Measurements from ENCODE around the gene ARHGAP25. TPM values are rescaled to one million over a fixed set of nuclear protein-coding genes. Genes with fewer than 3 reads are reported as not detected.

ARHGAP25 gene
- total RNA-seq, 1 donor from 2014 or later, result 4.6 TPM

DNA sequence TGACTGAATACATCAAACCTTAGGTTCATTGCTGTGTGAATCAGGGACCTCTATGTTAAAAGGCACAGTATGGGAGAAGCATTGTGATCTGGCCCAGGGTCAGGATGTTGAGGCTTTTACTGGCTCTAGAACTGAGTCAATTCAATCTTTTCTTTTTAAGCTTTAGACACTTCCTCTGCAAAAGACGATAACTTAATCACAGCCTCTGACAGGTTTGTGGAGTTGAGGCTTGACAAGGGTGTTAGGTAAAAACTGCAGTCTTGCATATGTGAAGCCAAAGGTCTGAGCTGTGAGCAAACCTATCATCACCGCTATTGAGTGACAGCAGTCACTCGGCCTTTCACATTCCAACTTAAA, 17.3 kb upstream of the ARHGAP25 start:
- H3K36me3 Mint-ChIP-seq (ENCODE audit: low read depth, unreplicated experiment), result no peaks in the 10 kb centered on the region
- no peak for DNase-seq (ENCODE audit: low spot score)
- no peak overlapping the region for H3K4me3 Mint-ChIP-seq (ENCODE audit: unreplicated experiment)
- TF ChIP-seq, protein P1, sequence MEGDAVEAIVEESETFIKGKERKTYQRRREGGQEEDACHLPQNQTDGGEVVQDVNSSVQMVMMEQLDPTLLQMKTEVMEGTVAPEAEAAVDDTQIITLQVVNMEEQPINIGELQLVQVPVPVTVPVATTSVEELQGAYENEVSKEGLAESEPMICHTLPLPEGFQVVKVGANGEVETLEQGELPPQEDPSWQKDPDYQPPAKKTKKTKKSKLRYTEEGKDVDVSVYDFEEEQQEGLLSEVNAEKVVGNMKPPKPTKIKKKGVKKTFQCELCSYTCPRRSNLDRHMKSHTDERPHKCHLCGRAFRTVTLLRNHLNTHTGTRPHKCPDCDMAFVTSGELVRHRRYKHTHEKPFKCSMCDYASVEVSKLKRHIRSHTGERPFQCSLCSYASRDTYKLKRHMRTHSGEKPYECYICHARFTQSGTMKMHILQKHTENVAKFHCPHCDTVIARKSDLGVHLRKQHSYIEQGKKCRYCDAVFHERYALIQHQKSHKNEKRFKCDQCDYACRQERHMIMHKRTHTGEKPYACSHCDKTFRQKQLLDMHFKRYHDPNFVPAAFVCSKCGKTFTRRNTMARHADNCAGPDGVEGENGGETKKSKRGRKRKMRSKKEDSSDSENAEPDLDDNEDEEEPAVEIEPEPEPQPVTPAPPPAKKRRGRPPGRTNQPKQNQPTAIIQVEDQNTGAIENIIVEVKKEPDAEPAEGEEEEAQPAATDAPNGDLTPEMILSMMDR (IDR thresholded peaks at IDR 0.05; ENCODE audit: unreplicated experiment), result no peak
- no peak overlapping the region for H3K27ac Mint-ChIP-seq (ENCODE audit: unreplicated experiment)
- H3K27me3 Mint-ChIP-seq (ENCODE audit: unreplicated experiment), result no peaks in the 10 kb centered on the region
- peaks cover 4% of the 10 kb centered on the region for H3K4me1 Mint-ChIP-seq (ENCODE audit: unreplicated experiment)
- no peaks in the 10 kb centered on the region for H3K9me3 Mint-ChIP-seq (ENCODE audit: unreplicated experiment)

DNA sequence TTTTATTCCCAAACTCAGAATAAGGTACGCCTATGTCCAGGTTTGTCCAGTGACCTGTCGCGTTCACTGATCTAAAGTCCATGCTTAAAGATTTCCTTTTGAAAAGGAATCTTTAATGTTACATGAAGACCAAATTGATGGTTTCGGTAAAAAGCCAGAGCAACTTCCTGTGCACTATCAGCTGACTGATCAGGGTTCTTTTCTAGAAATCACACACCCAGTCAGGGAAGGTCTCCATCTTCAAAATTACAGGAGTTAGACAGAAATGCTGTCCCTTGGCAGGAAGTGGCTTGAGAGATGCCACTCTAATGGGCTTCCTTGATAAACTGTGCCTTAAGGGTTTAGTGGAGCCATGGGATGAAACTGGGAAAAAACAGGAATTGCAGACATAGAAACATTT, 14.7 kb upstream of the ARHGAP25 start:
- Mint-ChIP-seq H3K9me3 (ENCODE audit: unreplicated experiment) (no peaks in the 10 kb centered on the region), H3K27me3 (ENCODE audit: unreplicated experiment) (no peaks in the 10 kb centered on the region), H3K4me3 (ENCODE audit: unreplicated experiment) (no peak overlapping the region), H3K4me1 (ENCODE audit: unreplicated experiment) (peaks cover 4% of the 10 kb centered on the region), H3K27ac (ENCODE audit: unreplicated experiment) (no peak overlapping the region), H3K36me3 (ENCODE audit: low read depth, unreplicated experiment) (no peaks in the 10 kb centered on the region)
- TF ChIP-seq, protein P1 (IDR thresholded peaks at IDR 0.05; ENCODE audit: unreplicated experiment), result no peak
- DNase-seq (ENCODE audit: low spot score), result no peak

DNA sequence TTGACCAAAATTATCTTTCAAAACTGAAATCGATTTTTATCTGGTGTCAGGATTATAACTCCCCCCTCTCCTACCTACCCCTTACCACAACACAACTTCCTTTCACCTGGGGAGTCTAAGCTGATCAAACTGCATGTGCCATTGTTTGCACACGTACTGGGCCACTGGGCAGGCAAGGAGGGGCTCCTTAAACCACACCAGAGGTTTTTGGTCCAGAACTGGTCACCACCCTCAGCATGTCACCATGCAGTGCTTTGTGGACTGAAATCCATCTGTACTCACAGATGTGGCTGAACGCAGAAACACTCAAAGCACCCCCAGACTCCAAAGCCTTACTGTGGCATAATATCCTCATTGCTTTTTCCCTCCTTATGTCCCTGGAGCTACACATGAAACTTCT, 13.9 kb upstream of the ARHGAP25 start:
- DNase-seq (ENCODE audit: low spot score), result no peak
- no peaks in the 10 kb centered on the region for H3K27me3 Mint-ChIP-seq (ENCODE audit: unreplicated experiment)
- peaks cover 4% of the 10 kb centered on the region for H3K4me1 Mint-ChIP-seq (ENCODE audit: unreplicated experiment)
- no peaks in the 10 kb centered on the region for H3K9me3 Mint-ChIP-seq (ENCODE audit: unreplicated experiment)
- TF ChIP-seq, protein P1 (IDR thresholded peaks at IDR 0.05; ENCODE audit: unreplicated experiment), result no peak
- H3K36me3 Mint-ChIP-seq (ENCODE audit: low read depth, unreplicated experiment), result no peaks in the 10 kb centered on the region
- H3K4me3 Mint-ChIP-seq (ENCODE audit: unreplicated experiment), result no peak overlapping the region
- H3K27ac Mint-ChIP-seq (ENCODE audit: unreplicated experiment), result no peak overlapping the region

DNA sequence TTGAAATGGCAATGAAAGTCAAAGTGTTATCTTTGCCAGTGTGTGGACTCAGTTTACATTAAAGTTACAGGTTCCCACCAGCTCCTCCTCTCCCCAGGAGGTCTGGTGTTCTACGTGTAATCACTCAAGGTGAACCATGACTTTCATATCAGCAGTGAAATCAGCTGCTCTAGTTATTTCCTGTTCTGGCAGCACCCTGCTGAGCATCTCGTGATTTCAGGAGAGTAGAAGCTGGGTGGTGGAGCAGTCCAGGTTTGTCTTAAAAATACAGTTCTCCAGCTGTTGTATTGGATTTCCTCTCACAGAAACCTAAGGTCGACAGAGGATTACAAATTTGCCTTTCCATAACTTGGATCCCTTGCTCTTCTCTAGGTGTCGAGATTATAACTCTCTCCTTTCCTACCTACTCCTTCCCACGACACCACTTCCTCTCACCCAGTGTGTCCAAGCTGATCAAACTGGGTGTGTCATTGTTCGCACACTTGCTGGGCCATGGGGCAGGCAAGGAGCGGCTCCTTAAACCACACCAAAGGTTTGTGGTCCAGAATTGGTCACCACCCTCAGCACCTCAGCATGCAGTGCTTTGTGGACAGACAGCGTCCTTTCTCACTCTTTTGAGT, 13.0 kb upstream of the ARHGAP25 start:
- no peaks in the 10 kb centered on the region for H3K27me3 Mint-ChIP-seq (ENCODE audit: unreplicated experiment)
- no peak for DNase-seq (ENCODE audit: low spot score)
- H3K9me3 Mint-ChIP-seq (ENCODE audit: unreplicated experiment), result no peaks in the 10 kb centered on the region
- TF ChIP-seq, protein P1 (IDR thresholded peaks at IDR 0.05; ENCODE audit: unreplicated experiment), result no peak
- H3K36me3 Mint-ChIP-seq (ENCODE audit: low read depth, unreplicated experiment), result no peaks in the 10 kb centered on the region
- H3K4me1 Mint-ChIP-seq (ENCODE audit: unreplicated experiment), result peaks cover 4% of the 10 kb centered on the region
- no peak overlapping the region for H3K4me3 Mint-ChIP-seq (ENCODE audit: unreplicated experiment)
- H3K27ac Mint-ChIP-seq (ENCODE audit: unreplicated experiment), result no peak overlapping the region

DNA sequence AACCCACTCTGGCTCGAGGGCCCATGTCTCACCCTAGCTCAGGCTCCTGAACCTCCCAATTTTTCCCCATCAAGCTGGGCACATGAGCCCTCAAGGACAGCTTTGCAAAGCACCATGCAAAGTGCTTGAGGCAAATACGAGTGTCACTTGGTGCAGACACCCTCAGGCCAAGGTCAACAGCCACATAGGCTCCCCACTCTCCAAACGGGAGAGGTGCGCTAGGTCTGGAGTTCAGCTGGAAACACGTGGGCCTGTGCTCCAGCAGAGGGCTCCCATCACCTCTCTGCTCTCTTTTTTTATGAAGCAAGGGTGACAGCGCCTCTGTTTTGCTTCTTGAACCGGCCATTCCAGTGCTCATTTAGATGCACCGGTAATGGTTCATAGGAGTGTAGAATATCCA, 11.9 kb upstream of the ARHGAP25 start:
- no peaks in the 10 kb centered on the region for H3K27me3 Mint-ChIP-seq (ENCODE audit: unreplicated experiment)
- peaks cover 4% of the 10 kb centered on the region for H3K4me1 Mint-ChIP-seq (ENCODE audit: unreplicated experiment)
- H3K36me3 Mint-ChIP-seq (ENCODE audit: low read depth, unreplicated experiment), result no peaks in the 10 kb centered on the region
- no peaks in the 10 kb centered on the region for H3K9me3 Mint-ChIP-seq (ENCODE audit: unreplicated experiment)
- TF ChIP-seq, protein P1 (IDR thresholded peaks at IDR 0.05; ENCODE audit: unreplicated experiment), result no peak
- H3K27ac Mint-ChIP-seq (ENCODE audit: unreplicated experiment), result no peak overlapping the region
- no peak overlapping the region for H3K4me3 Mint-ChIP-seq (ENCODE audit: unreplicated experiment)
- no peak for DNase-seq (ENCODE audit: low spot score)
